Ishikawa (cell line): Measurements from ENCODE around the gene ZNF248.

Source experiments
- CEBPB ChIP-seq: IDR thresholded peaks from 2 replicates; pipeline ENCODE4 v1.6.1; 2012
- CREB1 ChIP-seq: IDR thresholded peaks from 2 replicates; pipeline ENCODE4 v1.6.1; 2012; ENCODE audit warnings: low read depth
- EGR1 ChIP-seq: IDR thresholded peaks from 2 replicates; pipeline ENCODE4 v1.6.1; 2012
- EP300 ChIP-seq: IDR thresholded peaks from 2 replicates; pipeline ENCODE4 v1.6.1; 2012; ENCODE audit warnings: borderline replicate concordance
- FOXM1 ChIP-seq: IDR thresholded peaks from 2 replicates; pipeline ENCODE4 v1.6.1; 2012; ENCODE audit warnings: low read depth, borderline replicate concordance
- NFIC ChIP-seq: IDR thresholded peaks from 2 replicates; pipeline ENCODE4 v1.6.1; 2012
- RAD21 ChIP-seq: IDR thresholded peaks from 2 replicates; pipeline ENCODE4 v1.6.1; 2012; ENCODE audit warnings: low read depth
- TAF1 ChIP-seq: IDR thresholded peaks from 2 replicates; pipeline ENCODE4 v1.6.1; 2012; ENCODE audit warnings: low read depth, mild to moderate bottlenecking
- TCF12 ChIP-seq: IDR thresholded peaks from 2 replicates; pipeline ENCODE4 v1.6.1; 2012; ENCODE audit warnings: low read depth
- TEAD4 ChIP-seq: IDR thresholded peaks from 2 replicates; pipeline ENCODE4 v1.6.1; 2012
- USF1 ChIP-seq: IDR thresholded peaks from 2 replicates; pipeline ENCODE4 v1.6.1; 2012
- YY1 ChIP-seq: IDR thresholded peaks from 2 replicates; pipeline ENCODE4 v1.6.1; 2012; ENCODE audit warnings: low read depth
- ZBTB7A ChIP-seq: IDR thresholded peaks from 2 replicates; pipeline ENCODE4 v1.6.1; 2012; ENCODE audit warnings: low read depth
- TF ChIP-seq, protein P1 (sequence below): IDR thresholded peaks from 2 replicates; pipeline ENCODE4 v1.6.1; 2012; ENCODE audit warnings: low read depth, mild to moderate bottlenecking
- TF ChIP-seq, protein P2 (sequence below): IDR thresholded peaks from 2 replicates; pipeline ENCODE4 v1.6.1; 2012

ZNF248 gene

GRCh38 chr10:37885850-37886249 lies 28.4 kb upstream of the ZNF248 start:
- TF ChIP-seq TEAD4 (no peak), EGR1 (no peak), NFIC (no peak), USF1 (no peak), RAD21 (no peak), EP300 (no peak), YY1 (no peak), CREB1 (no peak), CEBPB (no peak)
- TF ChIP-seq, protein P1, sequence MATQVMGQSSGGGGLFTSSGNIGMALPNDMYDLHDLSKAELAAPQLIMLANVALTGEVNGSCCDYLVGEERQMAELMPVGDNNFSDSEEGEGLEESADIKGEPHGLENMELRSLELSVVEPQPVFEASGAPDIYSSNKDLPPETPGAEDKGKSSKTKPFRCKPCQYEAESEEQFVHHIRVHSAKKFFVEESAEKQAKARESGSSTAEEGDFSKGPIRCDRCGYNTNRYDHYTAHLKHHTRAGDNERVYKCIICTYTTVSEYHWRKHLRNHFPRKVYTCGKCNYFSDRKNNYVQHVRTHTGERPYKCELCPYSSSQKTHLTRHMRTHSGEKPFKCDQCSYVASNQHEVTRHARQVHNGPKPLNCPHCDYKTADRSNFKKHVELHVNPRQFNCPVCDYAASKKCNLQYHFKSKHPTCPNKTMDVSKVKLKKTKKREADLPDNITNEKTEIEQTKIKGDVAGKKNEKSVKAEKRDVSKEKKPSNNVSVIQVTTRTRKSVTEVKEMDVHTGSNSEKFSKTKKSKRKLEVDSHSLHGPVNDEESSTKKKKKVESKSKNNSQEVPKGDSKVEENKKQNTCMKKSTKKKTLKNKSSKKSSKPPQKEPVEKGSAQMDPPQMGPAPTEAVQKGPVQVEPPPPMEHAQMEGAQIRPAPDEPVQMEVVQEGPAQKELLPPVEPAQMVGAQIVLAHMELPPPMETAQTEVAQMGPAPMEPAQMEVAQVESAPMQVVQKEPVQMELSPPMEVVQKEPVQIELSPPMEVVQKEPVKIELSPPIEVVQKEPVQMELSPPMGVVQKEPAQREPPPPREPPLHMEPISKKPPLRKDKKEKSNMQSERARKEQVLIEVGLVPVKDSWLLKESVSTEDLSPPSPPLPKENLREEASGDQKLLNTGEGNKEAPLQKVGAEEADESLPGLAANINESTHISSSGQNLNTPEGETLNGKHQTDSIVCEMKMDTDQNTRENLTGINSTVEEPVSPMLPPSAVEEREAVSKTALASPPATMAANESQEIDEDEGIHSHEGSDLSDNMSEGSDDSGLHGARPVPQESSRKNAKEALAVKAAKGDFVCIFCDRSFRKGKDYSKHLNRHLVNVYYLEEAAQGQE, result no peak
- TF ChIP-seq, protein P2, sequence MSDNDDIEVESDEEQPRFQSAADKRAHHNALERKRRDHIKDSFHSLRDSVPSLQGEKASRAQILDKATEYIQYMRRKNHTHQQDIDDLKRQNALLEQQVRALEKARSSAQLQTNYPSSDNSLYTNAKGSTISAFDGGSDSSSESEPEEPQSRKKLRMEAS, result no peak

- TF ChIP-seq ZBTB7A (no peak), FOXM1 (no peak), TAF1 (no peak), USF1 (no peak), CEBPB (no peak), RAD21 (no peak), YY1 (no peak), TCF12 (no peak), TEAD4 (no peak), NFIC (no peak), CREB1 (no peak), EP300 (no peak), EGR1 (no peak)
- TF ChIP-seq, protein P1, result no peak
- TF ChIP-seq, protein P2, result no peak
These were observed 15.5 kb upstream of the ZNF248 start for GRCh38 chr10:37872955-37873354.

GRCh38 chr10:37872283-37872682 lies 14.9 kb upstream of the ZNF248 start:
- no peak for TF ChIP-seq NFIC
- no peak for TF ChIP-seq ZBTB7A
- no peak for TF ChIP-seq TAF1
- no peak for TF ChIP-seq RAD21
- TF ChIP-seq CREB1, result no peak

GRCh38 chr10:37871568-37872251 lies 14.3 kb upstream of the ZNF248 start:
- TF ChIP-seq TAF1 (no peak), USF1 (no peak), RAD21 (no peak), NFIC (no peak), CEBPB (no peak), TCF12 (no peak), TEAD4 (no peak), FOXM1 (no peak), ZBTB7A (no peak), YY1 (no peak), CREB1 (no peak), EP300 (no peak), EGR1 (no peak)
- TF ChIP-seq, protein P2, result no peak
- TF ChIP-seq, protein P1, result no peak
